Caki2 (cell line): ENCODE measurements around the gene MAPRE3. TPM values are rescaled to one million over a fixed set of nuclear protein-coding genes. Genes with fewer than 3 reads are reported as not detected.

Experiments used
- DNase-seq: peaks from one replicate; pipeline ENCODE4 v3.0.0-alpha.2; 2015; ENCODE audit warnings: low read depth
- in situ Hi-C: cut with HindIII; loops from 2 replicates; pipeline ENCODE4 v1.10.0; 2016; ENCODE audit warnings: low sequenced_read_pairs, low pct_unique_long_range_greater_than_20kb, mixed read lengths
- total RNA-seq: library from RNA; depleted of rRNA; stranded (reverse); fragments of >200 nt; shearing (Covaris generic); gene quantifications from 2 replicates; pipeline ENCODE4 v1.2.3, GENCODE V29; 2014; ENCODE audit warnings: low replicate concordance

MAPRE3 gene
- total RNA-seq, 1 experiment from 2014 or later, result 33.5 TPM

- in situ Hi-C loops, result no loop called here
- DNase-seq, result no peak
Observed at GRCh38 chr2:26976237-26976636, 5.8 kb downstream of the MAPRE3 start.

DNA sequence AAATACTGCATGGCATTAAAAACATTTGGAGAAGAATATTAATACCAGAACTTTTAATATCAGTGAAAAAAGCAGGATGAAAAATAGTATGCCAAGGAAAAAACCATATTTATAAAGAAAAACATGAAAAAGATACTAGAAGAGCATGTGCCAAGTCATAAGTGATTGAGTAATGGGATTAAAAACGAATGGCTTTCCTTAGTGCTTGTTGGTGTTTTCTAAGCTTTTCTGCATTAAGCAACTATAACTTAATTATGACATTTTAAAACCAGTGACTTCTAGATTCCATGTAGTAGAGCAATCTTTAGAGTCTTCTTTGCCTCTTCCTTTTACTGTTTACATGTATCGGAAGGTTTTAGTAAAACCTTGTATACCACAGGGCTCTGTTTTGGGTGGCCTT, 6.6 kb downstream of the MAPRE3 start:
- in situ Hi-C loops, result no loop called here
- DNase-seq, result no peak

GRCh38 chr2:26978061-26978596, 7.7 kb downstream of the MAPRE3 start:
- peak; percentile 82 for DNase-seq
- in situ Hi-C loops, result no loop called here

GRCh38 chr2:26979741-26980140, 9.3 kb downstream of the MAPRE3 start:
- in situ Hi-C loops, result no loop called here
- DNase-seq, result no peak

- no peak for DNase-seq
- in situ Hi-C loops, result no loop called here
Observed at GRCh38 chr2:26980971-26981370, 10.5 kb downstream of the MAPRE3 start.

DNA sequence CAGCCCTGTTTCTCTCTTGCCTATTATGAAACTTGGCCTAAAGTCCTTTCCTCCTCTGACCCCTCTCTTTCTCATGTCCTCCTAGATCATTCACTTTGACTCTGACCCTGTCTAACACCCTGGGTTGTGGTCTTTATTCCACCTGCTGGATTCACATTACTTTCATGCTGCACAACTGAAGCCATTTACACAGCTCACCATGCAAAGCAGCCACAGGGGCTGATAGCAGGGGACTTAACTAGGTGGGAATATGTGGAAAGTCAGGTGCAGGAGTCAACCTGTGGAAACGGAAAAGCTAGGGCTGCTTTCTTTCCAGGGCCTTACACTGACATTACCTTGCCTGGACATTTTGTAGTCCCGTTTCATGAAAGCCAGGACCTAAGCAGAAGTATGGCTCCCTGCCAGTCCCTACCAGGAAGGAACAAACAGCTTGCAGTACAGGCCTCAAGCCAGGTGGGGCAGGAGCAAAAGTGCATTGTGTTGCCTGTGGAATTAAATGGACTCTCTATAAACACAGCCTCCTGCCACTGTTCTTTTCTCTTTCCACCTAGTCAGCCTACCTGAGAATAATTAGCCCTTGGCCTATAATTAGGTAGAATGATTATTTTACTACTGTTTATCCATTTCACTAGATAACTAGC, 11.8 kb downstream of the MAPRE3 start:
- peak; percentile 60 for DNase-seq

GRCh38 chr2:26983746-26984145, 13.3 kb downstream of the MAPRE3 start:
- in situ Hi-C loops, result no loop called here
- DNase-seq, result no peak

More for the DNA sequence above, 11.8 kb downstream of the MAPRE3 start:
- in situ Hi-C loops, result no loop called here

DNA sequence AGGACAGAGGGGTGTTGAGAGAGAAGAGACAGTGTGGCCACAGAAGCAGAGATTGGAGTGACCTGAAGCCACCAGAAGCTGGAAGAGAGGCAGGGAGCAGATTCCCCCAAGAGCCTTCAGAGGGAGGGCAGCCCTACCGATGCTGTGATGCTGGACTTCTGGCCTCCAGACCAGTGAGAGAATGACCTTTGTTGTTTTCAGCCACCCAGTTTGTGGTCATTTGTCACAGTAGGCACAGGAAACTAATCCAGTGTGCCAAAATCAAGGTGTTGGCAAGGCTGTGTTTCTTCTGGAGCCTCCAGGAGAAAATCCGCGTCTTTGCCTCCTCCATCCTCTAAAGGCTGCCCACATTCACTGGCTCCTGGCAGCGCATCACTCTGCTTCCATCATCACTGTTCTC, 15.4 kb downstream of the MAPRE3 start:
- in situ Hi-C loops, result no loop called here
- no peak for DNase-seq

DNA sequence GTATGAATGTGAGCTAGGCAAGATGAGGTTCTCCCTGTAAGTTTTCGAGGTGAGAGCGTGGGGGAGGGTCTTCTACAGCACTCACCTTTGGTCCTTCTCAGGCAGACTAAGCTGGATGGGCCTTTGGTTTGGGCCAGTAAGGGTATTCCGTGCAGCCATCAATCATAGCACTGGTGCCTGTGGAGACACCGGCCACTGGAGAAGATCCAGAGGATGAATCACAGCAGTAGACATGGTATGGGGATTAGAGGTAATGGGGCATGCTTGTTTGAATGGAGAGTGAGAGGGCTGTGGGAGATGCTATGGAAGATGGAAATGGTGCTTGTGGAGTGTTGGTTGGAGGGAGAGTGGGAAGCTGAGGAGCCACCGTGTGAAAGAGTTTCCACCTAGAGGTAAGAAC, 16.1 kb downstream of the MAPRE3 start:
- no peak for DNase-seq
- in situ Hi-C loops, result no loop called here

DNA sequence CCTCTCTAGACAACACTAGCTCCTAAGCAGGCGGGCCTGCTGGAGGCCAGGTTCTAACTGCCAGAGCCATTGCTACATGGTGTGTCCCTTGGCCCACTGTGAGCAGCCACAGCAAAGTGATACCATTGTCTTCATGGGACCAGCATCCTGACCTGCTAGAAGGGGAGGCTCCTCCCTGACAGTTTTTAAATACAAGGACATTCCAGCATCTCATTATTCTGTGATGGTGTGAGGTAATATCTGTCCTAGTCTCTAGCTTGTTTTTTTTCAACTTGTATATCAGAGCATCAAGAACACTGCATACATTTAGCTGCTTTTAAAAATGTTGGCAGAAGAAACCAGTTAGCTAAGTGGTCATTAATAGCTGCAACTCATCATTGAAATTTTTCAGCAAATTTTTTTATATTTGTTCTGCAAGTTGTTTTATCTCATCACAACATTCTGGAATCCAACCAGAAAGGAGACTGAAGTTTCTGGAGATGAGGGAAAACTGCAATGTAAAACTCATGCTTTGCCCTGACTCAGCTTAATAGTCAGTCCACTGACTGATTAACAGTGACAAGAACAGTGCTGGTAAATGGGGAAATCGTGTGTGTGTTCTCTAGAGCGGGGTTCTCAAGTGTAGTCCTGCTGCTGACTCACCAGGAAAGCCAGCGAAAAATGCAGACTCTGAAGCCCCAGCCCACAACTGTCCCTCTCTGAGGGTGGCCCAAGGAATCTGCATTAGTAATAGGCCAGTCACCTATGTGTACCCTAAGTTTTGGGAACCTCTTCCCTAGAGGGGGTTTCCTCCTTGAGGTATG, 17.8 kb downstream of the MAPRE3 start:
- in situ Hi-C loops, result no loop called here

GRCh38 chr2:26989156-26989555, 18.7 kb downstream of the MAPRE3 start:
- in situ Hi-C loops, result no loop called here
- DNase-seq, result peak; percentile 64

More for the DNA sequence above, 17.8 kb downstream of the MAPRE3 start:
- peak; percentile 75 for DNase-seq

DNA sequence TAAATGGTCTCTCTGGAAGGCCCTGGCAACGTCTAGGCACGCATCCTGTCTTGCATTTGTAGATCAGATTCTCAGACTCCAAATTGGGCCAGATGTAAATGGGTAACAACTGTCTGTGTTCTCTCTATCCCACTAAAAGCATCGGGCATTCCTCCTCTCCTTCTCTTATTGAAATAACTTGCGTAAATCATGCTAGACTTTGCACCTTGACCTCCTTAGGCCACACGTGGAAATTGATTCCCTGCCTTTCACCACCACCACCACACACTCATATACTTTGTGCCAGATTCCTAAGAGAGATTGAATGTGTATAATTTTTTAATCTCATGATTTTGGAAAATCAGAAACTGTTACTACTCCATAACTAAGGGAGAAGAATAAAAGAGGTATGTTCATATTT, 21.3 kb downstream of the MAPRE3 start:
- in situ Hi-C loops, result no loop called here
- DNase-seq, result no peak

- in situ Hi-C loops, result no loop called here
- no peak for DNase-seq
Observed at GRCh38 chr2:26993768-26994167, 23.3 kb downstream of the MAPRE3 start.

DNA sequence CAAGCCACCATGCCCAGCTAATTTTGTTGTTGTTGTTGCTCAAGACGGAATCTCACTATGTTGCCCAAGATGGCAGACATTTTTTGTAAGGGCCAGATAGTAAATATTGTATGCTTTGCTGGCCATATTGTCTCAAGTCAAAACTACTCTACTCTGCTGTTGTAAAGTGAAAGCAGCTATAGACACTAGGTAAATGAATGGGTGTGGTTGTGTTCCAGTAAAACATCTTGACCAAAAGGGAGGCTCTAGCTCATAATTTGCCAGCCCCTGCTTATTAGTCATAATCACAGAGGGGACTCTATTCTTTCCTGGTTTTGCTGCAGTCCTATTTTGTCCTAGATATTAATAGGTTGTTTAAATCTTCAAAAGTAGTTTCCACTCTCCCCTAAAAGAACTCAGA, 24.5 kb downstream of the MAPRE3 start:
- DNase-seq, result no peak
- in situ Hi-C loops, result no loop called here

GRCh38 chr2:26997394-26997793, 27.0 kb downstream of the MAPRE3 start:
- no peak for DNase-seq
- in situ Hi-C loops, result no loop called here

- in situ Hi-C loops, result no loop called here
- no peak for DNase-seq
Observed at GRCh38 chr2:26998323-26998722, 27.9 kb downstream of the MAPRE3 start.

DNA sequence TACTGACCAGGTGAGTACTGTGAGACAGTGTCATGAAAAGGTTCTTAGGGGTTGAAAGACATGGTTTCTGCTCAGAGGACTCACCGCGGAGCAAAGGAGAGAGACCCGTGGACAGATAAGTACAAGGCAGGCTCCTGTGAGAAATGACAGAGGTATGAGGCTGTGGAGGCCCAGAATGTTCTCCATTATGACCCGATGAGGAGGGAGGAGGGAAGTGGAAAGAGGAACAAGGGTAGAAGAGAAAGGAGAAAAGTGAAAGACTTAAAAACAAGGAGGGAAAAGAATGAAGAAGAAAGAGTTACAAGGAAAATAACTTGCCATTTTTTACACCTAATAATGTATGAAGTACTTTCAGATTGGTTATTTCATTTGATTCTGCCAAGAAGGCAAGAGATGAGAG, 29.8 kb downstream of the MAPRE3 start:
- DNase-seq, result no peak
- in situ Hi-C loops, result no loop called here

- in situ Hi-C loops, result no loop called here
- no peak for DNase-seq
Observed at GRCh38 chr2:27000995-27001394, 30.6 kb downstream of the MAPRE3 start.

GRCh38 chr2:27001950-27002349, 31.5 kb downstream of the MAPRE3 start:
- DNase-seq, result no peak
- in situ Hi-C loops, result no loop called here

GRCh38 chr2:27003007-27003406, 32.6 kb downstream of the MAPRE3 start:
- no peak for DNase-seq
- in situ Hi-C loops, result no loop called here
